GM18909 (cell line): ENCODE measurements around the gene ZNF813.
"Not testable (repeated sequence)": the region's sequence is repeated elsewhere in the genome, so short reads cannot be mapped to it uniquely, and the experiment has no call there.

Source experiments
- ATAC-seq: cut with Tn5 transposase; IDR thresholded peaks from one replicate; pipeline ENCODE4 v1.9.1; 2021; ENCODE audit warnings: mild to moderate bottlenecking; ENCODE audit not compliant: unreplicated experiment, poor library complexity

Gene ZNF813

GRCh38 chr19:53475470-53475869, 7.9 kb downstream of the ZNF813 start:
- ATAC-seq: not testable (repeated sequence)

GRCh38 chr19:53483751-53484150, 16.2 kb downstream of the ZNF813 start:
- ATAC-seq: not testable (repeated sequence)

GRCh38 chr19:53485046-53486004, 17.8 kb downstream of the ZNF813 start:
- ATAC-seq: no peak

- ATAC-seq: no peak
Measured at GRCh38 chr19:53492153-53492552, 24.6 kb downstream of the ZNF813 start.

GRCh38 chr19:53497311-53498023, 29.9 kb downstream of the ZNF813 start:
- ATAC-seq: not testable (repeated sequence)

GRCh38 chr19:53498024-53498395, 30.5 kb downstream of the ZNF813 start:
- not testable (repeated sequence) for ATAC-seq

GRCh38 chr19:53503151-53503550, 35.6 kb downstream of the ZNF813 start:
- not testable (repeated sequence) for ATAC-seq

GRCh38 chr19:53503671-53504364, 36.3 kb downstream of the ZNF813 start:
- ATAC-seq: not testable (repeated sequence)

GRCh38 chr19:53504365-53504703, 36.8 kb downstream of the ZNF813 start:
- ATAC-seq: not testable (repeated sequence)

GRCh38 chr19:53504885-53505284, 37.4 kb downstream of the ZNF813 start:
- ATAC-seq: no peak

- no peak for ATAC-seq
Measured at GRCh38 chr19:53506728-53507127, 39.2 kb downstream of the ZNF813 start.

- no peak for ATAC-seq
Measured at GRCh38 chr19:53507523-53508442, 40.2 kb downstream of the ZNF813 start.

GRCh38 chr19:53509443-53509842, 41.9 kb downstream of the ZNF813 start:
- no peak for ATAC-seq

GRCh38 chr19:53509845-53510244, 42.3 kb downstream of the ZNF813 start:
- no peak for ATAC-seq

GRCh38 chr19:53511357-53511756, 43.8 kb downstream of the ZNF813 start:
- no peak for ATAC-seq

GRCh38 chr19:53511933-53512374, 44.4 kb downstream of the ZNF813 start:
- no peak for ATAC-seq

- ATAC-seq: not testable (repeated sequence)
Measured at GRCh38 chr19:53515047-53515446, 47.5 kb downstream of the ZNF813 start.

GRCh38 chr19:53517114-53517741, 49.7 kb downstream of the ZNF813 start:
- ATAC-seq: no peak

GRCh38 chr19:53518121-53518520, 50.6 kb downstream of the ZNF813 start:
- ATAC-seq: no peak
